ENCODE data around the gene MPO.

GRCh38 chr17:58308985-58309917, 28.5 kb upstream of the MPO start:
- no peak for TF ChIP-seq POLR2A (IDR thresholded peaks at IDR 0.05)
- no peak for TF ChIP-seq CTCF (IDR thresholded peaks at IDR 0.05)
